NCI-H1417 treated with DMSO at 0.1 percent for 48 hours (cell line): ENCODE data around the gene TLR4.

Experiments used
- DNase-seq: peaks from one replicate; lab custom pipeline; 2025; lab: John Stamatoyannopoulos, UW

Gene TLR4

DNA sequence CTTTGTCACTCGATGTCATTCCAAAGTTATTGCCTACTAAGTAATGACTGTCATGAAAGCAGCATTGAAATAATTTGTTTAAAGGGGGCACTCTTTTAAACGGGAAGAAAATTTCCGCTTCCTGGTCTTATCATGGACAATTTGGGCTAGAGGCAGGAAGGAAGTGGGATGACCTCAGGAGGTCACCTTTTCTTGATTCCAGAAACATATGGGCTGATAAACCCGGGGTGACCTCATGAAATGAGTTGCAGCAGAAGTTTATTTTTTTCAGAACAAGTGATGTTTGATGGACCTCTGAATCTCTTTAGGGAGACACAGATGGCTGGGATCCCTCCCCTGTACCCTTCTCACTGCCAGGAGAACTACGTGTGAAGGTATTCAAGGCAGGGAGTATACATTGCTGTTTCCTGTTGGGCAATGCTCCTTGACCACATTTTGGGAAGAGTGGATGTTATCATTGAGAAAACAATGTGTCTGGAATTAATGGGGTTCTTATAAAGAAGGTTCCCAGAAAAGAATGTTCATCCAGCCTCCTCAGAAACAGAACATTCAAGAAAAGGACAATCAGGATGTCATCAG lies 11.3 kb downstream of the TLR4 start:
- no peak for DNase-seq

GRCh38 chr9:117718085-117718484 lies 13.9 kb downstream of the TLR4 start:
- no peak for DNase-seq

DNA sequence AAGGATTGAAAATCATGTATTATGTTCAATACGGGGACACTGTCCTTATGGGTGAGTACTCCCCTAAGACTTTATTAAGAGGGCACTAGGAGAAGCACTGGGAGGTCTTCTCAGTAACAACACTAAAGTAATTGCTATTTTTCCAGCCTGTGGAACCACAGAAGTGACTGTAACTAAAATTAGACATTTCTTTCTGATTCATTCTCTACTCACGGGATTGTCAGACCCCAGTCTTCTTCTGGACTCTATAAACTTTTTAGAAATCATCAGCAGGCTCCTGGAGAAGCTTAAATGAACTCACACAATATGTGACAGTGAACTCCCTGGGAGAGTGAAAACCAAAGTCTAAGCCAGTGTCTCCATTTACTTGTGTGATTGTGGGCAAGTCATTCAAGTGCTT lies 14.5 kb downstream of the TLR4 start:
- DNase-seq, result no peak

- no peak for DNase-seq
Observed at GRCh38 chr9:117719161-117719920, 15.1 kb downstream of the TLR4 start.

- no peak for DNase-seq
Observed at GRCh38 chr9:117720066-117720465, 15.9 kb downstream of the TLR4 start.

GRCh38 chr9:117720555-117720954 lies 16.4 kb downstream of the TLR4 start:
- no peak for DNase-seq

DNA sequence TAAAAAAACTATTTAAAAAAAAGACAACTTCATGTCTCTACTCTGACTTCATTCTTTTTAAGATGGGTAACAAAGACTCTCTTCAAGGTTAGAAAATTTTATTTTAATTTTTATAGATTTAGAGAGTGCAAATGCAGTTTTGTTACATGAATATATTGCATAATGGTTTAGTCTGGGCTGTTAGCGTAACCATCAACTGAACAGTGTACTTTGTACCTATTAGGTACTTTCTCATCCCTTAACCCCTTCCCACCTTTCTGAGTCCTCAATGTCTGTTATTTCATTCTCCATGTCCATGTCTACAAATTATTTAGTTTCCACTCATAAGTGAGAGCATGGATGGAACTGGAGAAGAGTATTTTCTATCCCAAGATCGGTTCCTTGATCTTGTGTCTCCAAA lies 16.8 kb downstream of the TLR4 start:
- no peak for DNase-seq

- no peak for DNase-seq
Observed at GRCh38 chr9:117722108-117722761, 18.0 kb downstream of the TLR4 start.

GRCh38 chr9:117723986-117724625 lies 19.9 kb downstream of the TLR4 start:
- DNase-seq, result no peak

GRCh38 chr9:117725426-117725887 lies 21.3 kb downstream of the TLR4 start:
- no peak for DNase-seq

DNA sequence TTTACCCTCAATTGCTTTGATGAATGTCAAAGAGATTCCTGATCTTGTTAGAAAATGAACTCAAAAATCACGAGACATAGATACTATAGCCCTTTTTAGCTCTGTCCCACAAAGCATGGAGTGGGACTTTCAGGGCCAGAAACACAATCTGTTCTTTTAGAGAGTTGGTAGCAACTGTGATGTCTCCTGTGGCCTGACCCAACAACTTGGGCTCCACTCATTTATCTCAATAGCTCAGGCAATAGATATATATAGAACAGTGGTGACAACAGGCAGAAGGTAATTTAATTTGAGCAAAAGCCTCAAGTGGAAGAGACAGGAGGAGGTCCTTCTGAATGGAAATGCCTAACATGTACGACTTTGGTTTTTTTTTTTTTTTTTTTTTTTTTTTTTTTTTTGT lies 25.2 kb downstream of the TLR4 start:
- no peak for DNase-seq

GRCh38 chr9:117732494-117732893 lies 28.3 kb downstream of the TLR4 start:
- DNase-seq, result no peak

DNA sequence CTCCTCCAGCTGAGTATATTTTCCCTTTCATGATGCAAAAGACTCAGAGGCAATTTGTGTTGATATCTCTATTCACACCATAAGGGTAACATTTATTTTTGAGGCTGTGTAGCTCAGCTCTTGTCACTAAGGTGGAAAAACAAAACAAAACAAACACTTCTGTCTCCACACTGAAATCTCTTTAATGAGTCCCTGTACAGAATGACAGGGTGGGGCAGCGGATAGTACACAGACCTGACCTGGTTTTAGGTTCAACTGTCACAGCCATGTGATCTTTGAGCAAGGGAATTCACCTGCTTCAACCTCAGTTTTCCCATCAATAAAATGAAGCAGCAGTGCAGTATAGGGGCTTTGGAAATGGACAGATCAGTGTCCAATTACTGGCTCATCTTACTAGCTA lies 29.3 kb downstream of the TLR4 start:
- DNase-seq, result no peak

GRCh38 chr9:117734082-117734481 lies 29.9 kb downstream of the TLR4 start:
- no peak for DNase-seq

DNA sequence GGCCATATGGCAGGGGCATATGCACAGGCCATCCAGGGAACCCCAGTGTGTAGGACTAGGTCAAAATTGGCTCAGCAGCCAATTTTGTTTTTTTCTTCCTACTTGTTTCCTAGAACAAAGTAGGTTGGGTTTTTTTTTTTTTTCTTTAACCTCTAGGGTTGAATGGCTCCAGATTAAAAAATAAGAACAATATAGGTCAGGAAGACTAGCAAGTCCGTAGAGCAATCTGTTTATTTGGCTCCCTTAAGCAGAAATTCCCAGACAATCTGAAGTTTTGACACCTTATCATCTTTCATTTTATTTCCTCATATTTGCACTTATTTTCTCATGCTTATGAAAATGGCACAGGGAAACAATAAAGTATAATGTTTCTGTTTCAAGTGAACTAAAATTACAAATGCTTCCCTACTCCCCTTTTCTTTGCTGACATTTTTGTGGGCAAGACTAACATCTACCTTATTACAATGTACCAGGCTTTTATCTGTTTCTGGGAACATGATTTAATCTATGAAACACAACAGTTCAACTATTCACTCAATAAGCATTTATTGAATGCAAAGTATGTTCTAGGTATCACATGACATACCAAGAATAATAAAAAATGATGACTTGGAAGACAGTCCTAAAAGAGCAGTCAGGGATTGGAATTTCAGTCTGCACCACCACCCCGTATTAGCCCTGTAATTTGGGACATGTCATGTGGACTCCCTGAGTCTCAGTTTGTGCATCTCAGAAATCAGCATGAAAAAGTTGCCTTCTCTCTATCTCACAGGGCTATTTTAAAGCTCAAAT lies 30.5 kb downstream of the TLR4 start:
- DNase-seq, result no peak

- DNase-seq, result no peak
Observed at GRCh38 chr9:117737721-117738226, 33.6 kb downstream of the TLR4 start.

- DNase-seq, result no peak
Observed at GRCh38 chr9:117739206-117739605, 35.0 kb downstream of the TLR4 start.

GRCh38 chr9:117739624-117740347 lies 35.6 kb downstream of the TLR4 start:
- DNase-seq, result no peak

- no peak for DNase-seq
Observed at GRCh38 chr9:117742131-117742530, 37.9 kb downstream of the TLR4 start.

DNA sequence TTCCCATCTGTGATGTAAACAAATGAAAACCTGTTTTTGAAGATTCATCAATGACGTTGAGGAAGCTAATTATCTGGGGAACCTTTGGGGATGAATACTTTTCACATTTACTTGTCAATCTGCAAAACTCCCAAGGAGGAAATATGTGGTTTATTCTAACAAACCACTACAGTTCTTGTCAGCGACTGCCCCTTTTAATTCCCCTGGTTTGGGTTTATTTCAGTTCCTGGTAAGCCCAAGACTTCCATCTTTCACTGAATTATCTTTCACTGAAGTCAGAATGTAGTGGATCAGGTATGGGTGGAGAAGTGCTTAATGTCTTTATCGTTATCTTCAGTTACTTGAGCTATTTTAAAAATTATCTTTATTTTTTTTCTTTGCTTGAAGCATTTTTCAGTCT lies 40.2 kb downstream of the TLR4 start:
- no peak for DNase-seq

GRCh38 chr9:117744856-117745389 lies 40.7 kb downstream of the TLR4 start:
- DNase-seq, result no peak
